EL (cell line): Measurements from ENCODE around the gene GDA.
"Not testable (repeated sequence)": the region's sequence is repeated elsewhere in the genome, so short reads cannot be mapped to it uniquely, and the experiment has no call there.

ENCODE experiments used
- DNase-seq: peaks from one replicate; pipeline ENCODE4 v3.0.0-alpha.2; 2016

GDA gene

GRCh38 chr9:72289401-72289800 is 140.2 kb downstream of the GDA start:
- no peak for DNase-seq

- no peak for DNase-seq
These were observed 141.1 kb downstream of the GDA start for GRCh38 chr9:72290311-72290710.

GRCh38 chr9:72291576-72291975 is 142.3 kb downstream of the GDA start:
- DNase-seq = not testable (repeated sequence)

DNA sequence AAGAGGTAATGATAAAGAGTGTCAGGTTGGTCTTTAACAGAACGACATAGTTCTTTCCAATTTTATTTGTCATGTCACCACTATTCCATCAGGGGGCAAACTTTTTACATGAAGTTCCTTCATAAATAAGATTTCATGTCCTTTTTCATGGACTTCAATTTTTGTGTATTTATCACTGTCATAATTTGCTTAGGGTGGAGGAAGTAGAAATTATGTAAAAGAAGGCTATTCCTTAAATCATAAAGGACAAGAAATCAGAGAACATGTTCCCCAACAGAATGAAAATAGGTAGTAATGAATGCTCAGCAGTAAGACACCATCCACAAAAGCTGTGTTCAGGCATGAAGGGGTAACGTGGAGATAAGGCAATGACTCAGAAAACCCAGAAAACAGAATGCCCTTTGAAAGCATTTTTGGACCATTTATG is 143.0 kb downstream of the GDA start:
- peak; percentile 45 for DNase-seq

DNA sequence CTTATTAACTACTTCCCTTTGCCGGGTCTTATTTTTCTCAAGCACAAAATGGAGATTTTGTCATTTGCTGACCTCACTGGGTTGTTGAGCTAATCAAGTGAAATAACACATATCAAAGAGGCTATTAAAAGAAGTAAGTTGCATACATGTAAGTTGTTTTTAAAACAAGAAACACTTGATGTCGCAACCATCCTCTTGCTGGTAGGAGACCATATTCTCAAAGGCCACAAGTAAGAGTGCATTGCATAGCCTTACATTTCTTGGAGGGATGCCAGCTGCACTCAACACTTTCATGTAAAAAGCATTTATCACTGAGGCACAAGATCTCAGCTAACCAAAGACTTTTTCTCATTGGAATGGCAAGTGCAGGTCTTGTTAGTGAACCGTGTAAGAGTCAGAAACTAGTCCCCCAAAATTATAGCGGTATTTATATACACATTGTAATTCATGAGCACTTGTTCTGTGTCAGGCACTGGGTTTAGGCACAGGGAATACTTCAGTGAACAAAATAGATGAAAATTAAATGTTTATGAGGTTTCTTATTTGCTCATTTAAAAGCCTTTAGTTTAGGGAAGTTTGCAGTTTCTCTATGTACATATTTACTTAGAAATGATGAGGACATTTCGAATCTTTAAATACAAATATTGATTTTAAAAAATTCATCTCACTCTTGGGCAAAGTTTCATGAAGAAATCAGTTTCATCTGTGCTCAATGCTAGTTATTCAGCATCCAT is 143.8 kb downstream of the GDA start:
- peak; percentile 66 for DNase-seq

DNA sequence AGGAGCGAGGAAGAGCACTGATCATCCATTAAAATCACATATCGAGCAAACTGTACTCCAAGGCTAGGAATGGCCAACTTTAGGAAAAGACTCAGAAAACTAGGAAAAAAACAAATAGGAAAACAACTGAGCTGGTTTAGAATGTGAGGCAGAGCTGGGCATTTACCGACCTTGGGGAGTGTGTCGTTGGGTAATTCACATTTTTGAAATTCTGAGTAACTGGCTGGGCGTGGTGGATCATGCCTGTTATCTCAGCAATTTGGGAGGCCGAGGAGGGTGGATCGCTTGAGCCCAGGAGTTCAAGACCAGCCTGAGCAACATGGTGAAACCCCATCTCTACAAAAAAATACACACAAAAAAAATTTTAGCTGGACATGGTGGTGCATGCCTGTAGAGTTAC is 145.7 kb downstream of the GDA start:
- DNase-seq = peak; percentile 5

- no peak for DNase-seq
These were observed 148.3 kb downstream of the GDA start for GRCh38 chr9:72297516-72297915.

GRCh38 chr9:72299017-72299603 is 149.9 kb downstream of the GDA start:
- no peak for DNase-seq

DNA sequence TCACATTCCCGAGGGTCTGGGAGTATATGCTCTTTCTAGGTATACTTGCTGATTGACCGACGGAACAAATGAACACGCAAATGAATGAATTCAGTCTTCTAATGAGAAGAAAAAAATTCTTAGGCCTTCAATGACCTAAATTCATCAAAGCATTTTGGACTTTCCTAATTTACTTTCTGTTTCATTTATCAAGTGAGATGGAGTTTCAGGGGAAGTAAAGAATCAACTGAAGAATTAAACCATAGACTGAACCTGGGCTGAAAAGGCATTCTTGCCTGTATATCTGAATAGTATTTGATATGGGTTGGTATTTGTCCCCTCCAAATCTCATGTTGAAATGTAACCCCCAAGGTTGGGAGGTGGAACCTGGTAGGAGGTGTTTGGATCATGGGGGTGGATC is 151.6 kb downstream of the GDA start:
- DNase-seq = no peak
